Measurements from ENCODE around the gene TSHZ2. TPM values are rescaled to one million over a fixed set of nuclear protein-coding genes. Genes with fewer than 3 reads are reported as not detected.

The TSHZ2 gene
- total RNA-seq, 1 experiment from 2014 or later = 0.07 TPM

GRCh38 chr20:53210041-53210440, 237.9 kb downstream of the TSHZ2 start:
- H3K23me2 ChIP-seq (ENCODE audit: insufficient read length, low read depth, low read length, poor library complexity, severe bottlenecking) = no peaks in the 10 kb centered on the region
- Mint-ChIP-seq H3K36me3 (ENCODE audit: insufficient read depth in 1 of 3, low read depth in 3 of 3) (no peaks in the 10 kb centered on the region), H3K27me3 (ENCODE audit: low read depth) (no peaks in the 10 kb centered on the region), H3K4me1 (peaks cover 31 to 45% of the 10 kb centered on the region in 2 experiments), H3K4me3 (no peak overlapping the region), H3K9me3 (no peaks in the 10 kb centered on the region), H3K27ac (no peak overlapping the region)
- H3K79me2 ChIP-seq (ENCODE audit: insufficient read depth, low read length) = no peaks in the 10 kb centered on the region
- H3K27ac ChIP-seq (ENCODE audit: insufficient read length, low read depth, low read length) = no peak overlapping the region
- no peaks in the 10 kb centered on the region for H3K27me3 ChIP-seq (ENCODE audit: insufficient read depth, low read length)
- H3K79me1 ChIP-seq (ENCODE audit: insufficient read depth, low read depth, low read length, poor library complexity, severe bottlenecking) = no peaks in the 10 kb centered on the region
- H2AFZ ChIP-seq (ENCODE audit: low read length) = no peak overlapping the region
- no peak overlapping the region for H2BK120ac ChIP-seq (ENCODE audit: low read depth, low read length, poor library complexity, severe bottlenecking)
- no peaks in the 10 kb centered on the region for H3K9me3 ChIP-seq (ENCODE audit: control insufficient read depth, low read depth, low read length)
- DNase-seq = no peak
- H3K23ac ChIP-seq (ENCODE audit: insufficient read length, low read depth, low read length) = no peak overlapping the region
- H3K56ac ChIP-seq (ENCODE audit: insufficient read length, low read depth, low read length) = no peak overlapping the region
- no peak overlapping the region for H2BK5ac ChIP-seq (ENCODE audit: insufficient read length, low read length)
- no peak overlapping the region for H2BK12ac ChIP-seq (ENCODE audit: insufficient read length, low read depth, low read length)
- H3K4me1 ChIP-seq (ENCODE audit: insufficient read depth, low read length) = peaks cover 7% of the 10 kb centered on the region; the same call in 1 of the 2 replicates
- no peak overlapping the region for H2AK5ac ChIP-seq (ENCODE audit: insufficient read length, low read length)
- no CpG with 5 or more reads among the region's 13 CpGs for WGBS (ENCODE audit: extremely low coverage, insufficient read length, low lambda C conversion rate)
- no peak for TF ChIP-seq CTCF (conservative IDR thresholded peaks at IDR 0.05)
- H4K20me1 ChIP-seq (ENCODE audit: control insufficient read depth, insufficient read depth, insufficient read length) = no peaks in the 10 kb centered on the region
- no peak overlapping the region for H3K9ac ChIP-seq (ENCODE audit: extremely low read depth, insufficient read length, low read length)
- H3K4ac ChIP-seq (ENCODE audit: low read depth, low read length) = no peak overlapping the region
- no peak overlapping the region for H4K5ac ChIP-seq (ENCODE audit: insufficient read length, low read depth, low read length)
- H4K91ac ChIP-seq (ENCODE audit: insufficient read length, low read depth, low read length) = no peak overlapping the region
- H2BK20ac ChIP-seq (ENCODE audit: low read depth, low read length, poor library complexity, severe bottlenecking) = no peak overlapping the region
- no peak overlapping the region for H2BK15ac ChIP-seq (ENCODE audit: low read depth, low read length)
- no peak overlapping the region for H4K8ac ChIP-seq (replicated peaks; ENCODE audit: insufficient read length, low read depth, low read length)
- H3K14ac ChIP-seq (ENCODE audit: insufficient read depth, low read length) = no peak overlapping the region
- no peak overlapping the region for H3T11ph ChIP-seq (ENCODE audit: low read length)
- no peak overlapping the region for H3K4me2 ChIP-seq (ENCODE audit: insufficient read depth, insufficient read length, low read length)
- H3K18ac ChIP-seq (ENCODE audit: insufficient read length, low read depth, low read length) = no peak overlapping the region

Measured in H9 (cell line).